Endodermal cell (in vitro differentiated cells): Measurements from ENCODE around the gene FAF2. TPM values are rescaled to one million over a fixed set of nuclear protein-coding genes. Genes with fewer than 3 reads are reported as not detected.

Source experiments
- DNase-seq: peaks from one replicate; pipeline ENCODE4 v3.0.0-alpha.2; 2017
- H3K27ac ChIP-seq: 2 replicates; pipeline ENCODE4 v1.5.1; 2013; ENCODE audit warnings: mild to moderate bottlenecking, low read depth, low read length, moderate library complexity
- H3K27me3 ChIP-seq: 2 replicates; pipeline ENCODE4 v1.6.1; 2013; ENCODE audit warnings: mild to moderate bottlenecking, low read length, moderate library complexity; ENCODE audit not compliant: insufficient read depth, control insufficient read depth, poor library complexity, severe bottlenecking
- H3K36me3 ChIP-seq: 2 replicates; pipeline ENCODE4 v1.7.0; 2013; ENCODE audit warnings: mild to moderate bottlenecking, low read length, moderate library complexity; ENCODE audit not compliant: control insufficient read depth, insufficient read depth
- H3K4me1 ChIP-seq: one replicate; pipeline ENCODE4 v1.7.0; 2013; ENCODE audit warnings: low read length; ENCODE audit not compliant: control insufficient read depth, insufficient read depth
- H3K4me3 ChIP-seq: 2 replicates; pipeline ENCODE4 v1.5.1; 2013; ENCODE audit warnings: mild to moderate bottlenecking, low read length, moderate library complexity
- H3K9ac ChIP-seq: 2 replicates; pipeline ENCODE4 v1.6.1; 2013; ENCODE audit warnings: mild to moderate bottlenecking, low read length, moderate library complexity; ENCODE audit not compliant: poor library complexity, severe bottlenecking; ENCODE audit errors: extremely low read depth
- H3K9me3 ChIP-seq: 2 replicates; pipeline ENCODE4 v1.6.1; 2013; ENCODE audit warnings: mild to moderate bottlenecking, low read length, moderate library complexity; ENCODE audit not compliant: control insufficient read depth
- H3K27ac Mint-ChIP-seq: 2 replicates; pipeline ENCODE4 v1.8.0; 2020; ENCODE audit warnings: mixed read lengths
- H3K27me3 Mint-ChIP-seq: 2 replicates; pipeline ENCODE4 v1.8.0; 2021; ENCODE audit warnings: mild to moderate bottlenecking, mixed read lengths; ENCODE audit not compliant: insufficient read depth
- H3K36me3 Mint-ChIP-seq: 2 replicates; pipeline ENCODE4 v1.8.0; 2020; ENCODE audit warnings: low read depth, mixed read lengths
- H3K4me1 Mint-ChIP-seq: 2 replicates; pipeline ENCODE4 v1.8.0; 2020; ENCODE audit warnings: mixed read lengths
- H3K4me3 Mint-ChIP-seq: 2 replicates; pipeline ENCODE4 v1.8.0; 2020; ENCODE audit warnings: mild to moderate bottlenecking, moderate library complexity, mixed read lengths
- H3K9me3 Mint-ChIP-seq: 2 replicates; pipeline ENCODE4 v1.8.0; 2020; ENCODE audit warnings: mild to moderate bottlenecking, mixed read lengths
- WGBS, 2 experiments: methylation state at CpG; one replicate each; pipeline versions ENCODE4 v1.1.5 to v1.1.7; 2013; ENCODE audit warnings: missing lambda C conversion rate in 2 of 2, mixed read lengths in 1 of 2; ENCODE audit not compliant: insufficient coverage in 1 of 2, insufficient read length in 1 of 2; 5-methylcytosine and 5-hydroxymethylcytosine counted together
- total RNA-seq, 2 donors: library from RNA; stranded (reverse); fragmentation: NEBNext Ultra II Directional in 1 of 2; extraction: Animal tissue kit (Norgen Biotek cat#: 25700) in 1 of 2; gene quantifications; 2 replicates in 1 of 2; 3 replicates in 1 of 2; pipeline ENCODE4 v1.2.1, GENCODE V29; 2021
- TF ChIP-seq, protein P1 (sequence below): fragments of 200-600 bp; sonication (generic); conservative IDR thresholded peaks from 2 replicates; pipeline ENCODE4 v1.5.0; 2021; ENCODE audit warnings: antibody characterized with exemption, mild to moderate bottlenecking

Gene FAF2
- total RNA-seq, 2 donors from 2014 or later: 42.9 to 53.0 TPM

DNA sequence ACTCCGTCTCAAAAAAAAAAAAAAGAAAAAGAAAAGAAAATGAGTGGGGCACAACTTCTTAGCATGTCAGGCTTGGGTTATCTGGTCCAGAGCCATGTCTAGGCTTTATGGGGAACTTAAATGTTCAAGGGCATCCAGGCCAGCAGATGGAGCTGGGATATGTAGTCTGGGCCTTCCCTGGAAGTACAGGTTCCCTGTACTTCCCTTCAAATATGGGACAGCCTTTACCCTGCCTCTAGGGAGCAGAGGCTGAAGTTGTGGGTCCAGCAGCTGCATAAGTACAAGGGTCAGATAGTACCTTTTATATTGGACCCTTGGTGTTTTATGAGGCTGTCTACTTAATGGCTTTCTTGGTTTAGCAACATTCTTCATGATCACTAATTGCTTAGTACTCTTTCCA is 42.1 kb downstream of the FAF2 start:
- peaks cover 86% of the 10 kb centered on the region for H3K36me3 ChIP-seq
- TF ChIP-seq, protein P1, sequence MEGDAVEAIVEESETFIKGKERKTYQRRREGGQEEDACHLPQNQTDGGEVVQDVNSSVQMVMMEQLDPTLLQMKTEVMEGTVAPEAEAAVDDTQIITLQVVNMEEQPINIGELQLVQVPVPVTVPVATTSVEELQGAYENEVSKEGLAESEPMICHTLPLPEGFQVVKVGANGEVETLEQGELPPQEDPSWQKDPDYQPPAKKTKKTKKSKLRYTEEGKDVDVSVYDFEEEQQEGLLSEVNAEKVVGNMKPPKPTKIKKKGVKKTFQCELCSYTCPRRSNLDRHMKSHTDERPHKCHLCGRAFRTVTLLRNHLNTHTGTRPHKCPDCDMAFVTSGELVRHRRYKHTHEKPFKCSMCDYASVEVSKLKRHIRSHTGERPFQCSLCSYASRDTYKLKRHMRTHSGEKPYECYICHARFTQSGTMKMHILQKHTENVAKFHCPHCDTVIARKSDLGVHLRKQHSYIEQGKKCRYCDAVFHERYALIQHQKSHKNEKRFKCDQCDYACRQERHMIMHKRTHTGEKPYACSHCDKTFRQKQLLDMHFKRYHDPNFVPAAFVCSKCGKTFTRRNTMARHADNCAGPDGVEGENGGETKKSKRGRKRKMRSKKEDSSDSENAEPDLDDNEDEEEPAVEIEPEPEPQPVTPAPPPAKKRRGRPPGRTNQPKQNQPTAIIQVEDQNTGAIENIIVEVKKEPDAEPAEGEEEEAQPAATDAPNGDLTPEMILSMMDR: no peak
- H3K27ac ChIP-seq: no peak overlapping the region

DNA sequence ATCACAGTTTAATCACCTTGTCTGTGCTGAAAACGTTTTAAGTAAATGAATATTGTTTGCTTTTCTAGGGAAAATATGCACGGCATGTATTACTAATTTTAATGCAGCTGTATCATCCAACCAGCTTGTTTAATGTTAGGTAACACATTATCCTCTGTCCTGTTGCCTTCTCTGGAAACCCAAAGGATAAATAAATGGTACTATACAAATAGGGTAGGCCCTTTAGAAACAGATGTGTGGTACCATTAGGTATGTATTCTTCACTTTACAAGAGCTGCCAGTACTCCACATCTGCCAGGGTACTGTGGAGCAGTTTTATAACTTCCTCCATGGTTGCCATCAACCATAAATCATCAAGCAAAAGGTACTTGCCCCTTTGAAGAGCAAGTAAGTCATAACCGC is 42.9 kb downstream of the FAF2 start:
- Mint-ChIP-seq H3K27me3 (no peaks in the 10 kb centered on the region), H3K4me3 (no peak overlapping the region), H3K4me1 (no peaks in the 10 kb centered on the region), H3K9me3 (no peaks in the 10 kb centered on the region), H3K27ac (no peak overlapping the region), H3K36me3 (peaks cover 76% of the 10 kb centered on the region)
- H3K4me1 ChIP-seq: no peaks in the 10 kb centered on the region
- H3K9ac ChIP-seq: no peak overlapping the region
- H3K4me3 ChIP-seq: no peak overlapping the region
- no peak for DNase-seq
- no peak overlapping the region for H3K27ac ChIP-seq
- 84 to 100% methylated on average over 2 to 3 of the region's 3 CpGs for WGBS, 2 experiments
- no peaks in the 10 kb centered on the region for H3K9me3 ChIP-seq
- peaks cover 86% of the 10 kb centered on the region for H3K36me3 ChIP-seq
- no peaks in the 10 kb centered on the region for H3K27me3 ChIP-seq
- TF ChIP-seq, protein P1: no peak

More for the DNA sequence above, 42.1 kb downstream of the FAF2 start:
- no peaks in the 10 kb centered on the region for H3K9me3 Mint-ChIP-seq
- peaks cover 77% of the 10 kb centered on the region for H3K36me3 Mint-ChIP-seq
- no peaks in the 10 kb centered on the region for H3K4me1 Mint-ChIP-seq
- no peaks in the 10 kb centered on the region for H3K27me3 Mint-ChIP-seq
- Histone ChIP-seq H3K4me1 (peaks cover under 1% of the 10 kb centered on the region), H3K27me3 (no peaks in the 10 kb centered on the region), H3K4me3 (no peak overlapping the region), H3K9me3 (no peaks in the 10 kb centered on the region), H3K9ac (no peak overlapping the region)
- no peak overlapping the region for H3K27ac Mint-ChIP-seq
- DNase-seq: no peak
- WGBS, 2 experiments: 83% methylated on average over 1 of the region's 1 CpG; no CpG with 5 or more reads in 1 of the 2 experiments
- H3K4me3 Mint-ChIP-seq: no peak overlapping the region

DNA sequence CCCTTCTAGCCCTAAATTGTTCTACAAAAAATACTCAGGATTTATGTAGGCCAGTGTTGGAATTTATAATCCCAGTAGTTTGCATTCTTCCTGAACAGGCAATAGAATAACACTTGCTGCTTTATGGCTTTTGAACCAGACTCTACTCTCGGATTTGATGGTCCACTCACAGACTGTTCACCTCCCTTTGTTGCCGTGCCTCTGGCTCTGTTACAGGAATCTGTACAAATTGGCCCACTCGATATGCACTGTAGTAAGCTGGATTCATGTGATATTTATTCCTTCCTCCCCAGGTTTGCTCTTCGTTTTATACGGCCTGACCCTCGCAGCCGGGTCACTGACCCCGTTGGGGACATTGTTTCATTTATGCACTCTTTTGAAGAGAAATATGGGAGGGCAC is 43.7 kb downstream of the FAF2 start:
- no peaks in the 10 kb centered on the region for H3K27me3 ChIP-seq
- Mint-ChIP-seq H3K4me1 (no peaks in the 10 kb centered on the region), H3K9me3 (no peaks in the 10 kb centered on the region), H3K27me3 (no peaks in the 10 kb centered on the region), H3K36me3 (peaks cover 76% of the 10 kb centered on the region), H3K4me3 (no peak overlapping the region), H3K27ac (no peak overlapping the region)
- H3K36me3 ChIP-seq: peaks cover 86% of the 10 kb centered on the region
- H3K9ac ChIP-seq: no peak overlapping the region
- no peak for DNase-seq
- H3K9me3 ChIP-seq: no peaks in the 10 kb centered on the region
- TF ChIP-seq, protein P1: no peak
- no peak overlapping the region for H3K27ac ChIP-seq
- H3K4me3 ChIP-seq: no peak overlapping the region
- H3K4me1 ChIP-seq: no peaks in the 10 kb centered on the region
- 95 to 98% methylated on average over 6 to 8 of the region's 8 CpGs for WGBS, 2 experiments
